ENCODE data around the gene PLEKHO2.

DNA sequence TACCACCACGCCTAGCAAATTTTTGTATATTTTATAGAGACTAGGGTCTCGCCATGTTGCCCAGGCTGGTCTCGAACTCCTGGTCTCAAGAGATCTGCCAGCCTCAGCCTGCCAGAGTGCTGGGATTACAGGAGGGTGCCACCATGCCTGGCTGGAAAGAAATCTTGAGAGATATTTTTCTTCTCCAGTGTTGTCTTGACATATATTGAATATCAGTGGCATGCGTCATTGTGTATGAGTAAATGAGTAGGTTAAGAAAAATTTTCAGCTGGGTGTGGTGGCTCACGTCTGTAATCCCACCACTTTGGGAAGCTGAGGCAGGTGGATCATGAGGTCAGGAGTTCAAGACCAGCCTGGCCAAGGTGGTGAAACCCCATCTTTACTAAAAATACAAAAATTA is 12.7 kb upstream of the PLEKHO2 start:
- TF ChIP-seq POLR2A (IDR thresholded peaks at IDR 0.05; ENCODE audit: low read depth) = no peak
- TF ChIP-seq, protein P1, sequence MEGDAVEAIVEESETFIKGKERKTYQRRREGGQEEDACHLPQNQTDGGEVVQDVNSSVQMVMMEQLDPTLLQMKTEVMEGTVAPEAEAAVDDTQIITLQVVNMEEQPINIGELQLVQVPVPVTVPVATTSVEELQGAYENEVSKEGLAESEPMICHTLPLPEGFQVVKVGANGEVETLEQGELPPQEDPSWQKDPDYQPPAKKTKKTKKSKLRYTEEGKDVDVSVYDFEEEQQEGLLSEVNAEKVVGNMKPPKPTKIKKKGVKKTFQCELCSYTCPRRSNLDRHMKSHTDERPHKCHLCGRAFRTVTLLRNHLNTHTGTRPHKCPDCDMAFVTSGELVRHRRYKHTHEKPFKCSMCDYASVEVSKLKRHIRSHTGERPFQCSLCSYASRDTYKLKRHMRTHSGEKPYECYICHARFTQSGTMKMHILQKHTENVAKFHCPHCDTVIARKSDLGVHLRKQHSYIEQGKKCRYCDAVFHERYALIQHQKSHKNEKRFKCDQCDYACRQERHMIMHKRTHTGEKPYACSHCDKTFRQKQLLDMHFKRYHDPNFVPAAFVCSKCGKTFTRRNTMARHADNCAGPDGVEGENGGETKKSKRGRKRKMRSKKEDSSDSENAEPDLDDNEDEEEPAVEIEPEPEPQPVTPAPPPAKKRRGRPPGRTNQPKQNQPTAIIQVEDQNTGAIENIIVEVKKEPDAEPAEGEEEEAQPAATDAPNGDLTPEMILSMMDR (IDR thresholded peaks at IDR 0.05) = no peak
- no peak for TF ChIP-seq POLR2AphosphoS5 (IDR thresholded peaks at IDR 0.05)
- TF ChIP-seq EP300 (IDR thresholded peaks at IDR 0.05) = no peak

Data from esophagus muscularis mucosa (tissue), 4 donors.